Uterus (tissue), 4 donors: ENCODE measurements around the gene PDZK1IP1. TPM values are rescaled to one million over a fixed set of nuclear protein-coding genes. Genes with fewer than 3 reads are reported as not detected.

Source experiments
- DNase-seq, 2 donors: peaks; one replicate each; pipeline ENCODE4 v3.0.0-alpha.2; 2019 to 2020
- H3K27ac ChIP-seq, 2 donors: fragments of 200-600 bp; sonication (generic); 1 replicate in 1 of 2; 2 replicates in 1 of 2; pipeline ENCODE4 v1.5.1; 2016 to 2018
- H3K27me3 ChIP-seq, 2 donors: fragments of 200-600 bp; sonication (generic); one replicate each; pipeline ENCODE4 v1.5.1; 2018 to 2019; ENCODE audit warnings: control low read depth in 1 of 2
- H3K36me3 ChIP-seq, 2 donors: fragments of 200-600 bp; sonication (generic); one replicate each; pipeline ENCODE4 v1.5.1; 2019; ENCODE audit warnings: control low read depth in 1 of 2
- H3K4me1 ChIP-seq, 2 donors: fragments of 200-600 bp; sonication (generic); one replicate each; pipeline ENCODE4 v1.5.1; 2018 to 2019; ENCODE audit warnings: control low read depth in 1 of 2
- H3K4me3 ChIP-seq, 2 donors: fragments of 200-600 bp; sonication (generic); 1 replicate in 1 of 2; 2 replicates in 1 of 2; pipeline ENCODE4 v1.5.1; 2018 to 2019; ENCODE audit warnings: mild to moderate bottlenecking in 1 of 2
- H3K9me3 ChIP-seq, 2 donors: fragments of 200-600 bp; sonication (generic); one replicate each; pipeline ENCODE4 v1.5.1; 2019; ENCODE audit warnings: control low read depth in 1 of 2
- CTCF ChIP-seq, 4 experiments: fragments of 200-600 bp in 2 of 4; fragments of 450-650 bp in 2 of 4; sonication (generic) in 2 of 4; IDR thresholded peaks; one replicate each; pipeline ENCODE4 v1.5.1; 2016 to 2019; ENCODE audit warnings: antibody characterized with exemption in 4 of 4, mild to moderate bottlenecking in 2 of 4, moderate library complexity in 1 of 4
- POLR2A ChIP-seq, 2 donors: fragments of 450-650 bp; IDR thresholded peaks; one replicate each; pipeline ENCODE4 v1.6.1; 2016; ENCODE audit warnings: antibody characterized with exemption in 2 of 2, mild to moderate bottlenecking in 1 of 2, moderate library complexity in 1 of 2
- intact Hi-C: fragments of 100-400 bp; cut with DNase I; formaldehyde crosslinking; loops from one replicate; pipeline ENCODE4 v1.15.1; 2023; ENCODE audit warnings: low total_unique reads
- total RNA-seq, 4 donors: library from RNA; depleted of rRNA in 3 of 4; stranded (reverse); fragments of >200 nt in 3 of 4; gene quantifications; one replicate each; pipeline versions ENCODE4 v1.1.0 to v1.2.4, GENCODE V29; 2014 to 2023
- donor health status: DM: yes; HTN: yes; CAD: no.

PDZK1IP1 gene
- total RNA-seq, 4 donors from 2014 or later = 0.48 TPM; not detected in 3

- no peaks in the 10 kb centered on the region for H3K36me3 ChIP-seq
- intact Hi-C loops = no loop called here
- TF ChIP-seq POLR2A (IDR thresholded peaks at IDR 0.05) = no peak
- H3K4me3 ChIP-seq = peak within 1 kb of the TSS; percentile 20 to 27
- H3K4me1 ChIP-seq = peaks cover 0 to 13% of the 10 kb centered on the region in 2 donors
- no peaks in the 10 kb centered on the region for H3K9me3 ChIP-seq
- peak within 1 kb of the TSS; percentile 69 to 71 for H3K27ac ChIP-seq
- peaks cover 15 to 60% of the 10 kb centered on the region in 2 donors for H3K27me3 ChIP-seq
- no peak for DNase-seq
Observed at GRCh38 chr1:47232187-47232874, 42.5 kb upstream of the PDZK1IP1 start, which contains the start of gene TAL1. TAL1 (minus strand) TSS chr1:47232225; CDS start chr1:47225888, 6,337 bp downstream.

- peaks cover 15 to 65% of the 10 kb centered on the region in 2 donors for H3K27me3 ChIP-seq
- TF ChIP-seq CTCF (IDR thresholded peaks at IDR 0.05) (no peak), POLR2A (IDR thresholded peaks at IDR 0.05) (peak; percentile 7 to 31)
- peak overlapping the region; percentile 69 to 71 for H3K27ac ChIP-seq
- H3K36me3 ChIP-seq = no peaks in the 10 kb centered on the region
- no peak for DNase-seq
- H3K9me3 ChIP-seq = no peaks in the 10 kb centered on the region
- peak overlapping the region; percentile 20 to 27 for H3K4me3 ChIP-seq
- intact Hi-C loops = no loop called here
- H3K4me1 ChIP-seq = peaks cover 0 to 13% of the 10 kb centered on the region in 2 donors
Observed at GRCh38 chr1:47231301-47232186, 41.7 kb upstream of the PDZK1IP1 start.

- no peak for DNase-seq
- Histone ChIP-seq H3K36me3 (no peaks in the 10 kb centered on the region), H3K9me3 (no peaks in the 10 kb centered on the region), H3K27me3 (peaks cover 15 to 67% of the 10 kb centered on the region in 2 donors), H3K4me3 (peak overlapping the region; percentile 20 to 27), H3K27ac (peak overlapping the region; percentile 69 to 71), H3K4me1 (peaks cover 0 to 16% of the 10 kb centered on the region in 2 donors)
- intact Hi-C loops = no loop called here
- TF ChIP-seq CTCF (IDR thresholded peaks at IDR 0.05) (no peak), POLR2A (IDR thresholded peaks at IDR 0.05) (no peak)
Observed at GRCh38 chr1:47230692-47231300, 41.0 kb upstream of the PDZK1IP1 start.

GRCh38 chr1:47229886-47230691, 40.3 kb upstream of the PDZK1IP1 start:
- peaks cover 15 to 68% of the 10 kb centered on the region in 2 donors for H3K27me3 ChIP-seq
- intact Hi-C loops = no loop called here
- peak overlapping the region in 1 of 2 donors; percentile 27 for H3K4me3 ChIP-seq
- H3K9me3 ChIP-seq = no peaks in the 10 kb centered on the region
- no peaks in the 10 kb centered on the region for H3K36me3 ChIP-seq
- H3K4me1 ChIP-seq = peaks cover 0 to 23% of the 10 kb centered on the region in 2 donors
- no peak for TF ChIP-seq POLR2A (IDR thresholded peaks at IDR 0.05)
- TF ChIP-seq CTCF (IDR thresholded peaks at IDR 0.05) = no peak
- peak overlapping the region; percentile 69 to 71 for H3K27ac ChIP-seq
- no peak for DNase-seq
